NCI-H446 treated with DMSO at 0.1 percent for 48 hours (cell line): ENCODE results near the gene DCTN1.

ENCODE experiments used
- DNase-seq: peaks from one replicate; lab custom pipeline; 2025; lab: John Stamatoyannopoulos, UW

The DCTN1 gene

DNA sequence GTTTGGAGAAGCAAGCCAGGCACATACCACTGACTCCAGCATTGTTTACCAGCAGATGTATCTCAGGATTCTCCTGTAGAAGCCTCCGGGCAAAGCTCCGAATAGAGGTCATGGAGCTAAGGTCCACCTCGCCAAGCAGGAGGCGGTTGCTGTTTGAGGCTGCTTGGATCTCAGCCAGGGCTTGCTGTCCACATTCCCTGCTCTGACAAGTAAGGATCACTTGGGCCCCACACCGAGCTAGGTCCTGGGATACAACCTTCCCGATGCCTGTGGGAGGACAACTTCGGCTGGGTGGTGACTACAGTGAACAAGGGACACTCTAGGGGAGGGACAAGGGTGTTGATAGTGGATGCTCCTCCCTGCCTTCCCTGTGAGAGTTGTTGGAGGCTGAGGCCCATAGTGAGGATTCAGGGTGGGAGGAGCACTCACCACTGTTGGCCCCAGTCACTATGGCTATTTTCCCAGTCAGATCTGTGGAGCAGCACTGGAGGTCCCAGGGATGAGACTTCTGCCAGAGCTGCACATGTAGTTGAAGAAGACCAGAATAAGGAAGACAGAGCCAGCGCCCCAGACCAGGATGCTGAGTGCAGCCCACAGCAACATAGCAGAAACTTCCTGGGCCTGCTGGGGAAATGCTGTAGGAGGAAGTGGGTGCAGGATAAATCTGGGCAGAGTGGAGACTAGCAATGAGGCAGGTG, 33.0 kb upstream of the DCTN1 start:
- no peak for DNase-seq

DNA sequence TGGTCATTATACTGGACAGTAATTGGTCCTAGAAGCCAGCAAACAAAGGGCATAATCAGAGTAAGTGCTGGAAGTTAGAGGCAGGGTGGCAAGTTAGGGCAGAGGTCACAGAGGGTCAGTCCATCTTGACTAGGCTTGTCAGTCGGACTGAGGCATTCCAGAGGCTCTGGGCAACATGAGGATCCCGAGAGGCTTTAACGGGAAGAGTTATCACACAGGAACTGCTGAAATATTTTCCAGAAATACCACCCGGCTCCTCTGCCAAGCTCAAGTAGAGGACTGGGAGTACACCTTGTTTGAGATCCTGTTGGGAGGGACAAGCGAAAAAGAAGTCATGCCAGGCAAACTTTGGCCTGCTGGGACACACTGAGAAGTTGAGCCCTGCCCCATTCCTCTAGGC, 27.6 kb upstream of the DCTN1 start:
- DNase-seq = no peak

DNA sequence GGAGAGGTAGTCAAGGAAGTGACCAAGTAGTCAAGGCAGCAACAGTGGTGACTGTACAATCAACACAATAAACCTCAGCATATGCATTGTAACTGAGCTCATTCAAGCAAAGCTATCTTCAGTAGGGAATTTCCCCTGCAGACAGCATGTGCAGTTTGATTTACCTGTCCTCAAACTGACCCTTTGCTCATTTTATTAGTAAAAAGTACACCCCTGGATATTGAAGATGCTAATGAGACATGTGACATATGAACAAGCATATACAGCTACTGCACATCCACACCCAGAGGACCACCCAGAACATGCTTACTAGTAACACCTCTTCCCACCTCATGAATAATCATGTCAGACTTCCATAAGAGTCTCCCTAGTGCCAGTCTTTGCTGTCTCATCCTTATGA, 25.9 kb upstream of the DCTN1 start:
- DNase-seq = no peak

DNA sequence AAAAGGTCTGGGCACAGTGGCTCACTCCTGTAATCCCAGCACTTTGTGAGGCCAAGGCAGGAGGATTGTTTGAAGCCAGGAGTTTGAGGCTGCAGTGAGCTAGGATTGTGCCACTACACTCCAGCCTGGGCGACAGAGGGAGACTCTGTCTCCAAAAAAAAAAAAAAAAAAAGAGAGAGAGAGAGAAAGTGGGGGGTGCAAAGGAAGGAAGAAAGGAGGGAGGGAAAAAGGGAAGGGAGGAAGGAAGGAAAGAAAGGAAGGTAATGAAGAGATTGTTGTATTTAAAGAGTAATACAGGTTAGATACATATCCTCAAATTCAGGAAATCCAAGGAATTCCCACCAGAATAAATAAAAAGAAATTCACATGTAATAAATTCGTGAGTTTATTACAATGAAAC, 21.8 kb upstream of the DCTN1 start:
- no peak for DNase-seq

DNA sequence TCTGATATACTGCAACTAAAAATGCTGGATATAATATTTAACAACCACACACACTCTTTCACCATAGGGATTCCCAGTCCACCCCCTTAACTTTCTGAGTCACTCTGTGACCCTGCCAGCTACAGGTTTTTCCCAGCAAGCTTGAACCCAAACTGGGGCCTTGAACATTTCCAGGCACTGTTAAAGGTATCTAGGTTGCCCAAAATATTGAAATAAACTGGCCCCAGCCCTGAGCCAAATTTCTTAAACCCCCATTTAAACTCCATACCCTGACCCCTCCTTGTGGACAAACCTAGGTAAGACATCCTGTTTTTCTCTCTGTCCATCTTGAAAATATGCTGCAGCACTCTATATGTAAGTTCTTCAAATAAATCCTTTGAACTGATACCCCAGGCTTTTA, 19.7 kb upstream of the DCTN1 start:
- no peak for DNase-seq

DNA sequence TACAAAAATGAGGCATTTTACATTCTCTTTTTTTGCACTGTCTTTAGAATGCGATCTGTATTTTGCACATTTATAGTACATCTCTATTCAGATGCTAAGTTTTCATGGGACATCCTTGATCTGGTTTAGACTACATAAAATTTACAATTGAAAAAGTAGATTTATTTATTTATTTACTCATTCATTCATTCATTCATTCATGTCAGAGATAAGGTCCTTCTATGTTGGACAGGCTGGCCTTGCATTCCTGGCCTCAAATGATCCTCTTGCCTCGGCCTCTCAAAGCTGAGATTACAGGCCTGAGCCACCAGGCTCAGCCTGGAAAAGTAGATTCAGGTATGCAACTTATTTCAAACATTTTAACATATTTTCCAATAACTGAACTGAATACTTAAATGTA, 16.0 kb upstream of the DCTN1 start:
- no peak for DNase-seq

DNA sequence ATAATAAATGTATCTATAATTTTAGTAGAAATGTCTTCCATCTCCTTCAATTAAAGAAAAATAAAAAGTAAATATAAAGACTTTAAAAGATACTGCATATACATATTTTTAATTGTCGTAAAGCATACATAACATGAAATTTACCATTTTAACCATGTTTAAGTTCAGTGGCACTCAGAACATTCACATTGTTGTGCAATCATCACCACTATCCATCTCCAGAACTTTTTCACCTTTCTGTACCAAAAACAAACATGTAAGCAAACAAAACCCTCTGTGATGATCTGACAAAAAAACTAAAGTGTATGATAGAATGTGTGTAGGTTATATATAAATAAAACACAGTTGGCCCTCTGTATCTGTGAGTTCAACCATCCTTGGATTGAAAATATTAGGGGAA, 13.4 kb upstream of the DCTN1 start:
- DNase-seq = no peak

DNA sequence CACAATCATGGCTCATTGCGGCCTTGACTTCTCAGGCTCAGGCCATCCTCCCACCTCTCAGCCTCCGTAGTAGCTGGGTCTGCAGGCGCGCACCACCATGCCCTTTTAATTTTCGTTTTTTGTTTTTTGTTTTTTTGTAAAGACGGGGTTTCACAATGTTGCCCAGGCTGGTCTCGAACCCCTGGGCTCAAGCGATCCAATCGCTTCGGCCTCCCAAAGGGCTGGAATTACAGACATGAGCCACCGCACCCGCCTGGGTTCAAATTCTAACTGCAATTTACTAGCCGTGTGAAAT, 12.3 kb upstream of the DCTN1 start:
- DNase-seq = no peak

DNA sequence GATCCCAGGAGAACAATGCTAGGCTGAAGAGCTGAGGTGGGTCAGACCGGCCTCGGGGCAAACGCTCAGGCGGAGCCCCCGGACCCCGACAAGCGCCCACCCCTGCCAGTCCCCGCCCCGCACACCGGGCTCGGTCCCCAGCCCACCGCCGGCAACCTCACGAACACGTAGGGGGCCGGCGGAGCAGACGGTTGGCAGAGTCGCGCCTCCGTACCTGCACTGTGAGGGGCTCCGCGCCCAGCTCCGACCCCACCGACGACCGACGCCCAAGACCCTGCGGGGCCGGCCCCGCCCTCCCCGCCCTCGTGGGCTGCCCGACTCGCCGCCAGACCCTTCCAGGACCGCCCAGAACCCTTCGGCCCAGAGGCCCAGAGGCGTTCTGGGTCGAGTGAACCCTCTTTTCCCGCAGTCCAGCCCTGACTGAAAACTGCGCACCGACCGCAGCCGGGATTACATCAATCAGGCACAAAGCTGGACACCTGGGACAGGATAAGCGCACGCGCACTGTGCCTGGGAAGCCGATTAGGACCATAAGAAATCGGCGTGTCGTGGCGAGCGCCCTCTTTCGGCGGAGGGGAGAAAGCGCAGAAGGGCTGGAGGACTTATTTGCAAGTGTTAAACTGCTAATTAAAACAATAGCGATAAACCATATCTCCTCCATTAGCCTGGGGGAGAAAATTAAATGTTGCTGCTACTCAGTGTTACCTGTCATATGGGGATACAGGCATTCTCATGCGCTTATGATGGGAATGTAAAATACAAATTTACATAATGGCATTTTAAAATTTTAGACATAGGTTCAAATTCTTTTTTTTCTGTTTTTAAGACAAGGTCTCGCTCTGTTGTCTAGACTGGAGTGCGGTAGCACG, 11.7 kb upstream of the DCTN1 start:
- DNase-seq = peak; percentile 77

DNA sequence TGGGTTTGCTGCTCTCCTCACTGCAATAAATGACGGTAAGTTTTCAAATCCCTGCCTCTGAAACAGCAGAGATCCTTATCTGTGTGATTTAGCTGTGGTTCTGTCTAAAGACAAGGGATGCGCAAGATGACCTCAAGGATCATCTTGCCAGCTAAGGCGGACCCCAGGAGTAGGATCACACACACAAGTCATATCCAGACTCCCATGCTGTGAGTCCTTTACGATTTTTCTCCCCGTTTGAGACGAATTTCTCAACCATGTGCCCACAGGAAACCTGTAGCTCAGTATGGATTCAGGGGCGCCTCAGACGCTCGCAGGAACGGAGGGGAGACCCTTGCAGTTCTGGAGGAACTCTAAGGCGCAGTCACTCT, 11.1 kb upstream of the DCTN1 start:
- DNase-seq = no peak

DNA sequence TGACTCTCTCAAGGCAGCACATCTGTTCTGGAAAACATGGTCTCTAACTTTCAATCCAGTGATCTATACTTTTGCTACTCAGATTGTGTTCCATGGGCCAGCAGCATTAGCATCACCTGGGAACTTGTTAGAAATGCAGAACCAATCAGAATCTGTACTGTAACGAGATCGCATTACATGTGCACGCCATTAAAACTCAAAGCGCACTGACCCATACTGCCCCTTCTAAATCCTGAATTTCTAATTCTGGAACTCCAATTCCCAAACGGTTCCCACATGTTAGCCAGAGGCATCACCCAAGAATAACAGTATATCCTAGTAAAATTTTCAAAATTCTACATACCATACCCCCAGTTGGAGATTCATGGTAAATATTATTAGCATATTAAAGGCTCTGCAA, 10.5 kb upstream of the DCTN1 start:
- no peak for DNase-seq

DNA sequence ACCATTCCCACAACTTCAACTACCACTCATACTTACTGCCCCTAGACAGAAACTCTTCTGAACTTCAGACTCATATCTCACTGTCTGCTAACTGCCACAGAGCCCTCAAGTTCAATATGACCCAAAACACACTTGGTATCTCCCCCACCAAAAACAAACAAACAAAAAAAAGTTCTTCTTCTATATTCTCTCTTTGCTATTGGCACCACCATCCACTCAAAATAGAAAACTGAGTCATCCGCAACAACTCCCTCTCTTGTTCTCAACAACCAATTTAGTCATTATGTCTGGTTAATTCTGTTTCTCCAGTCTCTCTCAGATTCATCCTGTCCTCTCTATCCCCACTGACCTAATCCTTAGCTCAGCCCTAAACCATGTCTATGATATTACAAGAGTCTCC, 7.2 kb upstream of the DCTN1 start:
- DNase-seq = no peak

DNA sequence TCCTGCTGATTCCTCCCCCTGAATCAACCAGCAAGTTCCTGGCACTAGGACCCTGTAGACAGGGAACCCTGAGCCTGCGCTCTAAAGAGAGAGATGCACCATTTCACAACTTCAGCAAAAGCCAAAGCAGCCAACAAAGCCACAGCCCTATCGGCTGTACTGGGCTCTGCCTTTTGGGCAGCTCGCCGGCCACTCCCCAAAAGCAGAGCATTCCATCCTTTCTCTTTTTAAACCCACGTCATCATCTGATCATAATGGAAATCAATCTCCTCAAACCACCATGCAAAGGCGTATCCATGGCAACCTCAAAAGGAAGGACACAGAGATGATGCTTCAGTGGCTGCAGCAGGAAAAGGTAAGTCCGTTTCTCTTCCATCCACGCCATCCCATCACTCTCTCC, 5.3 kb upstream of the DCTN1 start:
- DNase-seq = no peak

DNA sequence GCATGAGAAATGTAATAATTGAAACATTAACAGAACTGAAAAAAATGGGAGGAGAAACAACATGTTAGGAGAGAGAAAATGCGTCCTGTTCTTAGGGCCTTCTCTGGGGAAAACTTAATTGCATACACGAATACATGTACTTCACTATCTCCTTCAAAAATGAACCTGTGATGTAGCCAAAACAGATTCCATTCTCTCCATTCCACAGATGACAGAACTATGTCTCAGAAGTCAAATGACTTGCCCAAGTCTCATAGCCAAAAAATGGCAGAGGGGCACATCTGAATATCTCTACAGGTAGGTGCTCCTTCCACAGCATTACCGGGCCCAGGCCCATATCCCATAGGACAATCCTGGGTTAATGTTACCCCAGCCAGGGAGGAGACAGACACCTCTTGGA, 3.9 kb upstream of the DCTN1 start:
- DNase-seq = no peak

DNA sequence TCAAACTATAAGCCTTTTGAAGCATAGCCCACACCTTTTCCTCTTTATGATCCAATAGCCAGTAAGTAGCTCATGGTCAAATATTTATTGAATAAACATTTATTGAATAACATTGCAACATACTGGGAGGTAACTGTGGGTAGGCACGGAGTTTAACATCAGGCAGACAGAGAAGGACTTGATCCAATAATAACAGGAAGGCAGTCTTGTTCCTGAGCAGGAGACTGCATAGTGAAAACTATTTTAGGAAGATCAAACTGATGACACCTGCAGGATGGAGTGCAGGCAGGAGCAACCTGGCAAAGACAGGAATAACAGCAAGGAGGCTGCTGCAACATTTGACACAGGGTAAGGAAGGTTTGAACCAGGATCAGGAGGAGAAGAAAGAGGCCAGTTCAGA, 3.1 kb upstream of the DCTN1 start:
- no peak for DNase-seq

DNA sequence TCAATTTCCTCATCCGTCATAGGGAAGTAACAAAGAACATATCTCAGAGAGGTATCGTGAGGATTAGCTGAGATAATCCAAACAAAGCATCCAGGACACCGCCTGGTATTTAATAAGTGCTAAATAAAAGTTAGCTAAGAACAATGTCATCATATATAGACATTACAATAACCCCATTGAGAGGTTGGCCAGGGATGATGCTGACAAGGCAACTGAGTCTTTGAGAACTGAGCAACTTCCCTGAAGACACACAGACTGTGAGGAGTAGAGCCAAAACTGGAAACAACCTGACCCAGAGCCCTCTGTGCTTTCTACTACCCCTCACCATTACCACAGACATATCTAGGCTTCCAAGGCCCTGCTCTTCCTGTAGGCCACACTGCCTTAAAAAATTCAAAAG, 1.6 kb upstream of the DCTN1 start:
- peak; percentile 19 for DNase-seq

DNA sequence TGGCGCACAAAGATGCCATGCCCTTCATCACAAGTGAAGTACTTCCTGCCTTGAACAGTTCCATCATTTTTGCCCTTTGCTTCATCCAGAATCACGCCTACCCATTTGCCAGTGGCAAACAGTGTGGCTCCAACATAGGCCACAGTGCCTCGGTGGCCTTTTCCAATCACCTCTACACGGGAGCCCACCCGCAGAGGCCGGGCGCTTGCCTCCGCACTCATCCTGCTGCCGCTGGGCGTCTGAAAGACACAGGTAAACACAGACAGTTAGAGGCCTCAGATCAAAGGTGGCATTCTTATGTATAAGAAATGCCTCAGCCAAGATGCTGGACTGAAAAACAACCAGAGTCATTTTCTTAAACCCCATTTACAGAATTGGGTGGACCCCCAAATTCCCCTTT, 2.1 kb downstream of the DCTN1 start:
- DNase-seq = no peak

DNA sequence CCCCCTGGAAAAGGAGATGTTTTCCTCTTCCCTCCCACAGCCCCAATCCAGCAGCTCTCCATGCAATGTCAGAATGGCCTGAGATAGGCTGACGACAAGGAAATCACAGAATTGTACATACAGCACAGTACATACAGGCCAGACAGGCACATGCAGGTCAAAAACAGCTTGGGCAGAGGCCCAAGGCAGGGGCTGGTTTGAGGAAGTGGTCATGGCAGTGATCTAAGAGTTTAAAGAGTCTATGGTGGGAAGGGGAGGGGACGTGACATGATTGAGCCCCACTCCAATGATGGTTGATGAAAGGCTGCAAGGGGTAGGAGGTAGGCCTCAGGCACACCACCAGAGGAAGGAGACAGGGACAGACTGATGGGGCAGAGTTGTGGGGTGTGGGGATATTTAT, 4.3 kb downstream of the DCTN1 start:
- no peak for DNase-seq

DNA sequence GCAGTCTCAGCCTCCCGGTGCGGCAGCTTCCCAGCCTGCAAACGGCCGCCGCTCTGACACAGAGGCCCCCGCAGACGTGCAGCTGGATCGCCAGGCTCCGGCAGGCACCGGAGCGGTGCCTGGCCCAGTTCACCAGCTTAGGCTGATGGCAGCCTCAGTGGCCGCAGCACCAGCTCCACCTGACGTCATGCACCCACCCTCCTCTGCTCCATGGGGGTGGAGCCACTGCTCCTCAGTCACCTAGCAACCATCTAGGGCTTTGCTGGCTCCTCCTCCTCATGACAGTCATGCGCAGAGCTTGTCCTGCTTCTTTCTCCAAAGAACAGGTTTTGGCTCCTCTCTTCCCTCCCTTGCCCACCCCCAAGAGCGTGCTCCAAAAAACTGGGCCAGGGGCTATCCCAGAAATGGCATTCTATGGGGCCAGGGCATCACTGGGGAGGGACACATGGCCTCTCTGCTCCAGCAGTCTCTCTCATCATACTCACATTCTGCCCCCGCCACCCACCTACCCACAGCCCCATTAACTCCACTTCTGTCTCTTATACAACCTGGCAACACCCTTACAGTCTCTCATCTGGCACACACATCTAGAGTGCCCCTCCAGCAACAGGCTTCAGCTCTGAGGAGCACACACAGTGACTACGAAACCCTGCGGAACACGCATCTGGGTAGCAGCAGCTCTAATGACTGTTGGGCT, 5.5 kb downstream of the DCTN1 start:
- DNase-seq = no peak

DNA sequence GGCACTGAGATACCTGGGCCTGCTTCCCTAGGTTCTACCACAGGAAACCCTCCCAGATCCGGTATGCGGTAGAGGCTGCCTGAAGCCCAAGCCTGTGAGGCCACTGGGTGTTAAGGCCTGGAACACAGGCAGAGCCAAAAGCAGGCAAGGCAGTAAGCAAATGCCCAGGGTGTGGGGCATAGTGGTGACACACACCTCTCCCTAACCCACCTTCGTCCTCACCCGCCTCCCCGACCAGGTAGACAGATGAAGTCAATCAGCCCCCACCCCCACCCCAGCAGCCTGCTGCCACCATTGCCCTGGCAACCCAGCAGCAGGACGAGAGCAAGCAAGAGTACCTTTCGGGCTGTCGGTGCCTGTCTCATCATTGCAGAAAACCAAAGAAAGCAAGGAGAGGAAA, 6.1 kb downstream of the DCTN1 start:
- no peak for DNase-seq

DNA sequence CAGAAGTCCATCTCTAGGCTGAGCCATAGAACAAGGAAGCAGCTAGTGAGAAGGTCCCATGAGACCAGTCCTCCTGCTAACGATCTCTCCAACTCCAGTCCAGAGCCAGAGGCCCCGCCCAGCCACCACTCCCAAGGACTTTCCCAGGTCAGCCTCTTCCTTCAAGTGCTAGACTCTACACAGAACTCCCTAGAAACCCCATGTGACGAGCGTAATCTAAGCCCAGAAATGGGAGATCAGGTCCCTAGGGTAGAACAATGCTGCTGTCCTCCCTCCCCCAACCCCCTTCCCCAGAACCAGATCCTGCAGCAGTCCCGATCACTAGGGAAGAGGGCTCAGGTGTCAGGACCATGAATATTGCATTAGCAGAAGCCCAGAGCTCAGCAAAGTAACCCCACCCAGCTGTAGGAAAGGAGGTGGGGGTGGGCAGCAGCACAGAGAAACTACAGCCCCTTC, 6.9 kb downstream of the DCTN1 start:
- DNase-seq = no peak

DNA sequence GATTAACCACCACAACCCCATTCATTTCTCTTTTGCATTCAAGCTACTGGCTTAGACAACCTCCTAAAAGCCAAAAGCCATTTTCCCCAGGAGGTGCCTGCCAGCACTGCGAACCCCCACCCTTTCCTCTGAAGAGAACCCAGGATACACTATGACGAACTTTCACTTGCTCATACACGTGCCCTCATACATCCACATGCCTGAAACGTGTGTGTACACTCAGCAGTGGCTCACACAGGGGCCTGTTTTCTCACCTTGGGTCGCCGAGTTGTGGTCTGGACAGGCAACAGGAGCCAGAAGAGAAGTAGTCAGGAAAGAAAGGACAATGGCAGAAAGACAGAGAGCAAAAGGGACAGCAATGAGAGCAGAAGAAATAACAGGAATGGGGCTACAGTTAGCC, 7.4 kb downstream of the DCTN1 start:
- DNase-seq = no peak

DNA sequence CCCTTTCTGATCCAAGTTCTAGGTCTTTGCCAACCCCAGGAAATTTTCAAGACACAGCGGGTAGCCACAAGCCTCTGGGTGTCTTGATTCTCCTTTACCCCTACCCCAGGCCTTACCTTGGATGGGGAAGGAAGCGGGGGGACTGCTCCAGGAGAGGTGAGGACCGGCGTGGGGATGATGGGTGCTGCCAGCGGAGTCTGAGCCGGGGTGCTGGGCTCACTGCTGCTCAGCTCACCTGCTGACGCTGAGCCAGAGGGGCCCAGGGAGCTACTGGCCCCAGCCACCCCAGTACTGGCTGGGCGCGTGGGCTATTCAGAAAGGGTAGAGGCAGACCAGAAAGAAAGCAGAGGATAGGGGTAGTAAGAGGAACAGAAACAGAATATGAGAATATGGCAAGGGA, 8.7 kb downstream of the DCTN1 start:
- DNase-seq = no peak
